Cardiac muscle cell (in vitro differentiated cells and primary cell): Measurements from ENCODE around the gene DAPK1. TPM values are rescaled to one million over a fixed set of nuclear protein-coding genes. Genes with fewer than 3 reads are reported as not detected.

Experiments
- DNase-seq, 2 donors: peaks; one replicate each; pipeline versions ENCODE4 v3.0.0 to v3.0.0-alpha.2; 2010 to 2017; ENCODE audit warnings: low read depth in 1 of 2, low spot score in 1 of 2
- H3K27ac ChIP-seq: fragments of 200-600 bp; sonication (generic); 2 replicates; pipeline ENCODE4 v1.5.1; 2016
- H3K27me3 ChIP-seq: fragments of 200-600 bp; sonication (generic); 2 replicates; pipeline ENCODE4 v1.6.0; 2016; ENCODE audit warnings: control low read depth
- H3K36me3 ChIP-seq: fragments of 200-600 bp; sonication (generic); 2 replicates; pipeline ENCODE4 v1.5.1; 2016; ENCODE audit warnings: control low read depth
- H3K4me1 ChIP-seq: fragments of 200-600 bp; sonication (generic); 2 replicates; pipeline ENCODE4 v1.8.1; 2017; ENCODE audit warnings: low read depth, mild to moderate bottlenecking, mixed run types
- H3K4me3 ChIP-seq: fragments of 200-600 bp; sonication (generic); 2 replicates; pipeline ENCODE4 v1.5.1; 2016; ENCODE audit warnings: mild to moderate bottlenecking
- H3K9me3 ChIP-seq: fragments of 200-600 bp; sonication (generic); 2 replicates; pipeline ENCODE4 v1.5.1; 2017; ENCODE audit warnings: low read depth, mild to moderate bottlenecking, control low read depth
- polyA plus RNA-seq: library from polyadenylated mRNA; unstranded; fragments of >200 nt; fragmentation: Nextera tagmentation; extraction: Ambion mirVana; gene quantifications from 2 replicates; pipeline ENCODE4 v1.2.1, GENCODE V29; 2016
- total RNA-seq: library from RNA; depleted of rRNA; stranded (reverse); fragments of >200 nt; gene quantifications from 2 replicates; pipeline ENCODE4 v1.2.3, GENCODE V29; 2016
- TF ChIP-seq, protein P1 (sequence below): IDR thresholded peaks from 2 replicates; pipeline ENCODE4 v1.5.1; 2012; ENCODE audit warnings: low read depth, mild to moderate bottlenecking, low read length

Gene DAPK1
- total and polyA plus RNA-seq, 2 experiments from 2014 or later: 21.0 to 39.6 TPM

DNA sequence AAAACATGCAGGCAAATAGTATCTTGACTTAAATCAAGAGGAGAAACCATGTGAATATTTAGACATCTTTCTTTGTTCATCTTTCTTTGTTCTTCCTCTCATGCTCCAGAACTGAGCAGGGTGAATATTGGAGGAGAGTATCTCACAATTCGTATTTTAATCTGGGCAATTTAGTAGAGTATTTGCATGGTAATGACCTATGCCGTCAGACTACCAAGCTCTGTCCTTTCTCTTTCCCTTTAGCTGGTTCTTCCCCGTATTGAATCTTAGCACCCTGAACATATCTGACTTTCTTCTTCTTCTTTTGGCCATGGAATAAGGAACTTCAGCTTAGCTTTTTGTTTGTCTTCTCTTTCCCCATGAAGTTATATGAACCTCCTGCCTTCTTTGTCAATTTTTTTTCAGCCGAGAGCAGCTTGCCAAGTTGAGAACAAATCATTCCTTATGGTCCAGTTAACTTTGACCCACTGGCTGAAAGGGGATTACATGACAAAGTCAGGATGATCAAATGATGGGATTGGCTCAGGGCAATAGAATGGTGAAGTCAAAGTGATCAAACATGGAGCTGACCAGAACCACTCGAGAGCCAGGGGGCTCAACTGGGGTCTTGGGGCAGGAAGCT is 95.8 kb downstream of the DAPK1 start:
- no peak overlapping the region for H3K27ac ChIP-seq
- TF ChIP-seq, protein P1, sequence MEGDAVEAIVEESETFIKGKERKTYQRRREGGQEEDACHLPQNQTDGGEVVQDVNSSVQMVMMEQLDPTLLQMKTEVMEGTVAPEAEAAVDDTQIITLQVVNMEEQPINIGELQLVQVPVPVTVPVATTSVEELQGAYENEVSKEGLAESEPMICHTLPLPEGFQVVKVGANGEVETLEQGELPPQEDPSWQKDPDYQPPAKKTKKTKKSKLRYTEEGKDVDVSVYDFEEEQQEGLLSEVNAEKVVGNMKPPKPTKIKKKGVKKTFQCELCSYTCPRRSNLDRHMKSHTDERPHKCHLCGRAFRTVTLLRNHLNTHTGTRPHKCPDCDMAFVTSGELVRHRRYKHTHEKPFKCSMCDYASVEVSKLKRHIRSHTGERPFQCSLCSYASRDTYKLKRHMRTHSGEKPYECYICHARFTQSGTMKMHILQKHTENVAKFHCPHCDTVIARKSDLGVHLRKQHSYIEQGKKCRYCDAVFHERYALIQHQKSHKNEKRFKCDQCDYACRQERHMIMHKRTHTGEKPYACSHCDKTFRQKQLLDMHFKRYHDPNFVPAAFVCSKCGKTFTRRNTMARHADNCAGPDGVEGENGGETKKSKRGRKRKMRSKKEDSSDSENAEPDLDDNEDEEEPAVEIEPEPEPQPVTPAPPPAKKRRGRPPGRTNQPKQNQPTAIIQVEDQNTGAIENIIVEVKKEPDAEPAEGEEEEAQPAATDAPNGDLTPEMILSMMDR: no peak
- no peak overlapping the region for H3K4me3 ChIP-seq

DNA sequence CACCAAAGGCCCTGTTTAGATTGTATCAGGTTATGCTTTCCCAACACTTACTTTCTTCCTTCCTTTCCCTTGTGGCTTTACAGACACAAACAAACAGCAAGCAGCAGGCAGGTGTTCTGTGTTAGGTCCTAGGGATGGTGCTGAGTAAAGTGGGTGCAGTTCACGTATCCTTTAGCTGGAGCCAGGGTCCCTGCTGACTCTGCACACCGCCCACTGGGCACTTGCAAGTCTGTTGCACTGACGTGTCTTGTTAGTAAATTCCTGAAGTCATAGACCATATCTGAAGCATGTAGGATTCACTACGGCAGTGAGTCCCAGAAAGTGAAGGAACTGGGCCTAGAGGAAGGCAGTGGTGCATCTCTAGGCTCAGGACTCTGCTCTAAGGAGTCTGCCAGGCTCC is 96.5 kb downstream of the DAPK1 start:
- H3K4me1 ChIP-seq: peaks cover 32% of the 10 kb centered on the region
- H3K27ac ChIP-seq: no peak overlapping the region
- peak in 1 of 2 donors; percentile 45 for DNase-seq
- no peaks in the 10 kb centered on the region for H3K36me3 ChIP-seq
- no peak overlapping the region for H3K4me3 ChIP-seq
- H3K27me3 ChIP-seq: no peaks in the 10 kb centered on the region
- TF ChIP-seq, protein P1: no peak
- H3K9me3 ChIP-seq: no peaks in the 10 kb centered on the region

More for the DNA sequence above, 95.8 kb downstream of the DAPK1 start:
- no peaks in the 10 kb centered on the region for H3K27me3 ChIP-seq
- peaks cover 24% of the 10 kb centered on the region for H3K4me1 ChIP-seq
- H3K9me3 ChIP-seq: no peaks in the 10 kb centered on the region
- no peaks in the 10 kb centered on the region for H3K36me3 ChIP-seq
- DNase-seq: no peak

DNA sequence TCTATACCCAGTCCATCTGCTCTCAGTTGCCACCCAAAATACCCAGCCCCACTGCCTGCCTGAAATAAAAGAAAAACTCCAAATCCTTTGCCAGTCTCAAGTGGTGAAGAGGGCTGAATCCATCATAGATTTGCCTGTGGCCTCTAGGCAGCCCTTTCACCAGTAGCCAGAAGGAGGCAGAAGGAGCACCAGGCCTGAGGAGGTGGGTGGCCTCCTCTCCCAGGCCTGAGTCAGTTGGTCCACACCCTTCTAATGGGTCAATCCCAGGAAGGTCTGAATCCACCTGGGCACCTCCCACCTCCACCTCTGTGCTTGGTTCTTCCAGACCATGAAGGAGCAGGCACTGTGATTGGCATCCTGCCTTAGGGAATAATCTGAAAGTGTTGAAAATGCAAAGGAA is 97.0 kb downstream of the DAPK1 start:
- DNase-seq: no peak
- H3K4me3 ChIP-seq: no peak overlapping the region
- TF ChIP-seq, protein P1: no peak
- H3K9me3 ChIP-seq: no peaks in the 10 kb centered on the region
- no peaks in the 10 kb centered on the region for H3K36me3 ChIP-seq
- H3K4me1 ChIP-seq: peaks cover 32% of the 10 kb centered on the region
- no peaks in the 10 kb centered on the region for H3K27me3 ChIP-seq
- no peak overlapping the region for H3K27ac ChIP-seq

DNA sequence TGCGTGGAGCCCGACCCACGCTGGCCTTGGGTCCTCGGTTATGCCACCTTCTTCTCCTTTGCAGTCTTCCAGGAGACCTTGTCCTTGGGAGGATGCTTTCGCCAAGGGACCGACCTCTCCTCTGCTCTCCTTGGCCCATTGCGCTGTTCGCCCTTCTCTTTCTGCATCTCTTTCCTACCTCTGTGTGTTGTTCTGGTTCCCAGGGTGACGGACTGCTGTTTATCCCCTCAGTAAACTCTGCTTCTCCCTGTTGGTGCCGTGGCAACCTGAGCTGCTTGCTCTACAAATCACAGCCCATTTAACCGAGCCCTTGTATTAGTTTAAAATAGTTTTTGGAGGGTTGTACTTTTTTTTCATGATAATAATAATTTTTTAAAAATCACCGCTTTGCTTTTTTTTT is 97.9 kb downstream of the DAPK1 start:
- TF ChIP-seq, protein P1: no peak
- Histone ChIP-seq H3K36me3 (no peaks in the 10 kb centered on the region), H3K27ac (no peak overlapping the region), H3K4me1 (peaks cover 32% of the 10 kb centered on the region), H3K27me3 (no peaks in the 10 kb centered on the region), H3K4me3 (no peak overlapping the region), H3K9me3 (no peaks in the 10 kb centered on the region)
- DNase-seq: no peak

DNA sequence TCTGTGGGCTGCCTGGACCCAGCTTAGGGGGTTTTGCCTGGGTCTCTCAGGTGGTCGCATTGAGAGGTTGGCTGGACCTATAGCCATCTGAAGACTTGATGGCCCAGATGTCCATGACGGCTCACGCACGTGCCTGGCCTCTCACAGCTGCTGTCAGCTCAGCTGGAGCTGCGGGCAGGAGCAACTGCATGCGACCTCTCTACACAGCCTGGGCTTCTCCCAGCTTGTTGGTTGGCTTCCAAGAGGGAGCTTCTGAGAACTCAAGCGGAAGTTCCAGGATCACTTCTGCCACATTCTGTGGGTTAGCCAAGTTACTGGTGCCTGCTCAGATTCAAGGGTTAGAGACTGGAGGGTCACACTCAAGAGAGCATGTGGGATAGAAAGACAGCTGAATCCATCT is 99.2 kb downstream of the DAPK1 start:
- TF ChIP-seq, protein P1: no peak
- Histone ChIP-seq H3K4me3 (no peak overlapping the region), H3K4me1 (peaks cover 30% of the 10 kb centered on the region), H3K27ac (no peak overlapping the region), H3K27me3 (no peaks in the 10 kb centered on the region), H3K9me3 (no peaks in the 10 kb centered on the region), H3K36me3 (no peaks in the 10 kb centered on the region)
- DNase-seq: peak in 1 of 2 donors; percentile 69
